ENCODE data around the gene LHFPL4. TPM values are rescaled to one million over a fixed set of nuclear protein-coding genes. Genes with fewer than 3 reads are reported as not detected.
"Not testable (repeated sequence)": the region's sequence is repeated elsewhere in the genome, so short reads cannot be mapped to it uniquely, and the experiment has no call there.

Gene LHFPL4
- total RNA-seq, 1 experiment from 2014 or later, result not detected

- Histone ChIP-seq H3K36me3 (ENCODE audit: low read depth, low read length) (no peaks in the 10 kb centered on the region), H3K9me2 (replicated peaks; ENCODE audit: low read length) (no peaks in the 10 kb centered on the region), H4K20me1 (ENCODE audit: low read length) (no peaks in the 10 kb centered on the region), H2AFZ (ENCODE audit: low read length) (no peak overlapping the region), H3K79me2 (ENCODE audit: low read length) (no peaks in the 10 kb centered on the region), H3F3A (ENCODE audit: low read length, unreplicated experiment) (no peaks in the 10 kb centered on the region), H3K4me1 (ENCODE audit: insufficient read depth, low read length) (no peaks in the 10 kb centered on the region), H3K27me3 (ENCODE audit: low read length) (peaks cover 6% of the 10 kb centered on the region; the same call in 1 of the 2 replicates), H3K9ac (ENCODE audit: low read length) (no peak overlapping the region), H3K27ac (ENCODE audit: low read length) (no peak overlapping the region), H3K4me3 (ENCODE audit: low read length) (no peak overlapping the region), H3K9me3 (ENCODE audit: low read length) (peaks cover 5% of the 10 kb centered on the region; the same call in 1 of the 2 replicates), H3K4me2 (ENCODE audit: low read length) (no peak overlapping the region)
- intact Hi-C loops (cut with micrococcal nuclease), result no loop called here
- TF ChIP-seq EZH2 (IDR thresholded peaks at IDR 0.05; ENCODE audit: low read length, unreplicated experiment) (no peak), EZH2phosphoT487 (IDR thresholded peaks at IDR 0.05; ENCODE audit: borderline replicate concordance, low read length) (no peak), CTCF (conservative IDR thresholded peaks at IDR 0.05; ENCODE audit: low read depth, low read length) (no peak)
- no TSS peak for BruUV-seq (replicated peaks)
- POLR2A ChIA-PET (ENCODE audit: unreplicated experiment), result no interaction called here
- CTCF ChIA-PET, result no interaction called here
- ATAC-seq (no peak), DNase-seq (no peak)
These were observed 11.7 kb upstream of the LHFPL4 start for GRCh38 chr3:9565316-9565715.

- Histone ChIP-seq H3K4me1 (ENCODE audit: insufficient read depth, low read length) (no peaks in the 10 kb centered on the region), H3K4me3 (ENCODE audit: low read length) (no peak overlapping the region), H3F3A (ENCODE audit: low read length, unreplicated experiment) (no peaks in the 10 kb centered on the region), H3K9me3 (ENCODE audit: low read length) (peaks cover 5% of the 10 kb centered on the region; the same call in 1 of the 2 replicates), H3K79me2 (ENCODE audit: low read length) (no peaks in the 10 kb centered on the region), H4K20me1 (ENCODE audit: low read length) (no peaks in the 10 kb centered on the region), H3K9me2 (replicated peaks; ENCODE audit: low read length) (no peaks in the 10 kb centered on the region), H3K27me3 (ENCODE audit: low read length) (peaks cover 6% of the 10 kb centered on the region; the same call in 1 of the 2 replicates), H3K27ac (ENCODE audit: low read length) (no peak overlapping the region), H3K36me3 (ENCODE audit: low read depth, low read length) (no peaks in the 10 kb centered on the region), H3K9ac (ENCODE audit: low read length) (no peak overlapping the region), H2AFZ (ENCODE audit: low read length) (no peak overlapping the region), H3K4me2 (ENCODE audit: low read length) (no peak overlapping the region)
- POLR2A ChIA-PET (ENCODE audit: unreplicated experiment), result no interaction called here
- DNase-seq (no peak), ATAC-seq (no peak)
- CTCF ChIA-PET, result no interaction called here
- no peak for TF ChIP-seq CTCF (conservative IDR thresholded peaks at IDR 0.05; ENCODE audit: low read depth, low read length)
- no TSS peak for BruUV-seq (replicated peaks)
- intact Hi-C loops (cut with micrococcal nuclease), result no loop called here
These were observed 10.2 kb upstream of the LHFPL4 start for GRCh38 chr3:9563851-9564250.

GRCh38 chr3:9560056-9560455, 6.4 kb upstream of the LHFPL4 start:
- H3F3A ChIP-seq (ENCODE audit: low read length, unreplicated experiment); H3K36me3 ChIP-seq (ENCODE audit: low read depth, low read length); H3K4me3 ChIP-seq (ENCODE audit: low read length); ATAC-seq; DNase-seq; H3K9me2 ChIP-seq (replicated peaks; ENCODE audit: low read length); intact Hi-C loops (cut with micrococcal nuclease); POLR2A ChIA-PET (ENCODE audit: unreplicated experiment); H3K9ac ChIP-seq (ENCODE audit: low read length); H3K4me1 ChIP-seq (ENCODE audit: insufficient read depth, low read length); H2AFZ ChIP-seq (ENCODE audit: low read length); H3K27ac ChIP-seq (ENCODE audit: low read length); H3K4me2 ChIP-seq (ENCODE audit: low read length); BruUV-seq (replicated peaks); H3K9me3 ChIP-seq (ENCODE audit: low read length); CTCF ChIA-PET; H3K79me2 ChIP-seq (ENCODE audit: low read length); H4K20me1 ChIP-seq (ENCODE audit: low read length): not testable (repeated sequence)
- peaks cover 28% of the 10 kb centered on the region for H3K27me3 ChIP-seq (ENCODE audit: low read length)

Data from PC-3 (cell line).